Sigmoid colon (tissue), 4 donors: ENCODE results near the gene EPHX1.

Experiments used
- CTCF ChIP-seq, 4 experiments: fragments of 450-650 bp in 3 of 4; fragments of 200-600 bp in 1 of 4; IDR thresholded peaks; one replicate each; pipeline ENCODE4 v1.5.1; 2016 to 2019; ENCODE audit warnings: antibody characterized with exemption in 4 of 4, mild to moderate bottlenecking in 3 of 4, moderate library complexity in 2 of 4
- EP300 ChIP-seq, 4 donors: sonication (generic); formaldehyde crosslinking; IDR thresholded peaks; one replicate each; pipeline ENCODE4 v1.6.1; 2017; ENCODE audit warnings: antibody characterized with exemption in 4 of 4
- POLR2A ChIP-seq, 2 donors: fragments of 450-650 bp; IDR thresholded peaks; one replicate each; pipeline ENCODE4 v1.6.1; 2016; ENCODE audit warnings: antibody characterized with exemption in 2 of 2, mild to moderate bottlenecking in 2 of 2, moderate library complexity in 2 of 2
- POLR2AphosphoS5 ChIP-seq, 4 donors: sonication (generic); formaldehyde crosslinking; IDR thresholded peaks; one replicate each; pipeline ENCODE4 v1.6.1; 2017; ENCODE audit warnings: antibody characterized with exemption in 4 of 4

DNA sequence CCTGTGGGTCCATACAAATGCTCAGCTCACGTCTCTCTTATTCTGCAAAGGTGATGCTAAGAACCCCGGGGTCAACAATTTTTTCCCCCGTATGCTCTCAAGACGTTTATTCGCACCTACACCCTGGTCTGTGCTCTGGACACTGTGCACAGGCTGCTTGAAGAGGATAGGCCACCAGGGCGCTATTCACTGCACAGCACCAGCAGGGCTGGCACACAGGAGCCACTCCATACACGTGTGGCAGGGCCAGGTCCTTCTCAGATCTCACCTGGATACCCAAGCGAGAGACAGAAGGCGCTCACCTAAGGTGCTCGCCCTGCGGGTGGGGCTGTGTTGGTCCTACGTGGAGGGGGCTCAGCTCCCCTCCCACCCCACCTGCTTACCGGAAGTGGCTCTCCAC is 55.6 kb downstream of the EPHX1 start:
- no peak for TF ChIP-seq CTCF (IDR thresholded peaks at IDR 0.05)
- TF ChIP-seq POLR2A (IDR thresholded peaks at IDR 0.05), result no peak
- no peak for TF ChIP-seq POLR2AphosphoS5 (IDR thresholded peaks at IDR 0.05)
- no peak for TF ChIP-seq EP300 (IDR thresholded peaks at IDR 0.05)
